ENCODE data around the gene PADI2.

DNA sequence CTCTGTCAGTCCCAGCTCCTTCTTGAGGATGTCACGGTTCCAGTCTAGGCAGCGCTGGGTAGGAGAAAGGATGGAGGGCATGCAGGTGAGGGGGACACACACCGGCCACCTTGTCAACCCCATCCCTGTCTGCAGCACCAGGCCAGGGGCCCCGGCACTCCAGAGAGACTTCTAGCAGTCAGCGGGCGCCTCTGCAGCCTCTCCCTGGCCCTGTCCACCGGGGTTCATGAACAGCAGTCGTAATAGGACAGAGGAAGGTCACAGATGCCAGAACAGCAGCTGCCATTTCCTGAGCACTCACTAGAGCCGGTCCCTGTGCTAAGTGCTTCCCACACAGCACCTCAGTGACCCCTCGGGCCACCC, 49.1 kb downstream of the PADI2 start:
- TF ChIP-seq, protein P1, sequence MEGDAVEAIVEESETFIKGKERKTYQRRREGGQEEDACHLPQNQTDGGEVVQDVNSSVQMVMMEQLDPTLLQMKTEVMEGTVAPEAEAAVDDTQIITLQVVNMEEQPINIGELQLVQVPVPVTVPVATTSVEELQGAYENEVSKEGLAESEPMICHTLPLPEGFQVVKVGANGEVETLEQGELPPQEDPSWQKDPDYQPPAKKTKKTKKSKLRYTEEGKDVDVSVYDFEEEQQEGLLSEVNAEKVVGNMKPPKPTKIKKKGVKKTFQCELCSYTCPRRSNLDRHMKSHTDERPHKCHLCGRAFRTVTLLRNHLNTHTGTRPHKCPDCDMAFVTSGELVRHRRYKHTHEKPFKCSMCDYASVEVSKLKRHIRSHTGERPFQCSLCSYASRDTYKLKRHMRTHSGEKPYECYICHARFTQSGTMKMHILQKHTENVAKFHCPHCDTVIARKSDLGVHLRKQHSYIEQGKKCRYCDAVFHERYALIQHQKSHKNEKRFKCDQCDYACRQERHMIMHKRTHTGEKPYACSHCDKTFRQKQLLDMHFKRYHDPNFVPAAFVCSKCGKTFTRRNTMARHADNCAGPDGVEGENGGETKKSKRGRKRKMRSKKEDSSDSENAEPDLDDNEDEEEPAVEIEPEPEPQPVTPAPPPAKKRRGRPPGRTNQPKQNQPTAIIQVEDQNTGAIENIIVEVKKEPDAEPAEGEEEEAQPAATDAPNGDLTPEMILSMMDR (IDR thresholded peaks at IDR 0.05): no peak
- TF ChIP-seq POLR2A (IDR thresholded peaks at IDR 0.05): no peak

Measured in uterus (tissue), 2 donors.